ENCODE measurements around the gene GOLPH3L.
"Not testable (repeated sequence)": the region's sequence is repeated elsewhere in the genome, so short reads cannot be mapped to it uniquely, and the experiment has no call there.

The GOLPH3L gene

DNA sequence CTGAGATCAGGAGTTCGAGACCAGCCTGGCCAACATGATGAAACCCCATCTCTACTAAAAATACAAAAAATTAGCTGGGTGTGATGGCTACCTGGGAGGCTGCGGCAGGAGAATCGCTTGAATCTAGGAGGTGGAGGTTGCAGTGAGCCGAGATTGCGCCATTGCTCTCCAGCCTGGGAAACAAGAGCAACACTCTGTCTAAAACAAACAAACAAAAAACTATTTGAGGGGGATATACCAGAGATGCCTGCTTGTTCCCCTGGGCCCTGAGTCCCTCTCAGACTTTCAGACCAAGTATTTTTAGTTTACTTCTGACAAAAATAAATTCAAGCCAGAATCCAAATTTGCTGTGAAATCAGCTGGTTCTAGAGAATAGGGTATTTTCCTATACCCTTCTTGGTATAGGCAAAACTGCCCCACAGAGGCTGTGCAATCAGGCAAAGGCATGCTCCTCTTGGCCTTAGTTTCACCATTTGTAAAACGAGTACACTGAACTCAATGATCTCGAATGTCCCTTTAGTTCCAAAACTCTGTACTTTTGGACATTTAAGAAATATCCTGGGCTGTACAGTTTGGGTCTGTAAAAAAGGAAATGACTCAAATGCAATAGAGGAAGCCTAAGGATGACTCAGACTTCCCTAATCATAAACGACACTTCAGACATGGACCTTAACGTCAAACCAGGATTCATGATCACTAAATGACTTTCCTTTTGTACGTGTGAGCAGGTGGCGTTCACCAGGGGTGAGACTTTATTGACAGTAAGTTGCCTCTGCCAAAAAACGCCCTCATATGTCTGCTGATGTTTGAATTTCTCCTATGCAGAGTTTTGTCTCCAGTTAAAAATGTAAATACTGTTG lies 83.7 kb downstream of the GOLPH3L start:
- DNase-seq: no peak

DNA sequence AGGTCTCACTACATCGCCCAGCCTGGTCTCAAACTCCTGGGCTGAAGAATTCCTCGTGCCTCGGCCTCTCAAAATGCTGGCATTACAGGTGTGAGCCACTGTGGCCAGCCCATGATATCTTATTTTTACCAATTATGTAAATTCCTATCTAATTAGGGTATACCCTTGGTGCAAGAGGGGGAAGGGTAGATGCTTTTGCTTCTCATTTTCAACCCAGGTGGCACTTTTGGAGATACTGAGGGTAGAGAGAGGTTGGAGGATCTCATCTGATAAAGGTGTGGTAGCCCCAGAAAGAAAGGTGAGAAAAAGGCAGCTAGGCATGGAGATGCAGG lies 85.0 kb downstream of the GOLPH3L start:
- DNase-seq: no peak

DNA sequence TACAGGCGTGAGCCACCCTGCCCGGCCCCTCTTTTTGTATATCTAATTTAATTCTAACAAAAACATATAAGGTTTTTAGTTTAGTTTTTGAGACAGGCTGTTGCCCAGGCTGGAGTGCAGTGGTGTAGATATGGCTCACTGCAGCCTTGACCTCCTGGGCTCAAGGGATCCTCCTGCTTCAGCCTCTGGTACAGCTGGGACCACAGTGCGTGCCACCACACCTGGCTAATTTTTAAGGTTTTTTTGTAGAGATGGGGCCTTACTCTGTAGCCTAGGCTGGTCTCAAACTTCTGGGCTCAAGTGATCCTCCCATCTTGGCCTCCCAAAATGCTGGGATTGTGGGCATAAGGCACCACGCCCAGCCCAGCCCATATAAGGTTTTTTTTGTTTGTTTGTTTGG lies 86.4 kb downstream of the GOLPH3L start:
- no peak for DNase-seq

DNA sequence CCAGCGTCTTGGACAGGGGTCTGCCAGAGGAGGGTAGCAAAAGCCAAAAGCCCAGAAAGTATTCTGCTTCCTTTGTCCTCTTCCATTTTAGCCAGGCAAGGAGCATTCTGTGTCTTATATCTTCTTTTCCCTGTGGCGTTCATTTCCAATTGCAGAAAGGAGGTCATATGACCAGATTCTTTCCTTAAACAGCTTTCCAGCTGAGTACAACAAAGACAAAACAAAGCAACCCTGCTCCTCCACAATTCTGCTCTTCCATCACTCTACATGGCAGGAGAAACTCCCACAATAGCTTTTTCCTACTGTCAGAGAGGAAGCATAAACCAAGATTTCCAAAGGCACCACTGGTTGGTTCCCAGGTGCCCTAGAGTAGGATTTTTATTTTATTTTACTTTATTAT lies 87.2 kb downstream of the GOLPH3L start:
- DNase-seq: no peak

DNA sequence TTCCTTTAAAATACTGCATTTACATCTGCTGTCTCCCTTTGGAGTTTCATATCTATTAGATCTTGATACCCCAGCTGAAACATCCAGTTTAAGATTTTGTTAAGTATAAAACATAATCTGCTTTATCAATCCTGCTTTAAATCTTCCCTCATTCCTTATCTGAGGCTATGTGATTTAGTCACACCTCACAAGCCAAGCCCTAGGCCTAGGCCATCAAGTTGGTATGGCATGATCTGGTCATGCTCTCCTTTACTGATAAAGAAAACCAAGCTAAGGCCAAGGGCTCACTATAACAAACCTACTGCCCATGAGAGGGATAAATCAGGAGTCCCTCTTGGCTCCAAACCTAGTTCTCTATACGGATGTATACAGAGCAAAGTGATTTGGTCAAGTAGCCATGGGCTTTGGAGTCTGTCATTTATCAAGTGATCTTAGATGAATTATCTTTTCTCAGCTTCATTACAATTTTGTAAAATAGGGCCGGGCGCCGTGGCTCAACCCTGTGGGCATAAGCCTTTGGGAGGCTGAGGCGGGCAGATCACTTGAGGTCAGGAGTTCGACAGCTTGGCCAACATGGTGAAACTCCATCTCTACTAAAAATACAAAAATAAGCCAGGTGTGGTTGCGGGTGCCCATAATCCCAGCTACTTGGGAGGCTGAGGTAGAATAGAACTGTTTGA lies 90.4 kb downstream of the GOLPH3L start:
- DNase-seq: no peak

DNA sequence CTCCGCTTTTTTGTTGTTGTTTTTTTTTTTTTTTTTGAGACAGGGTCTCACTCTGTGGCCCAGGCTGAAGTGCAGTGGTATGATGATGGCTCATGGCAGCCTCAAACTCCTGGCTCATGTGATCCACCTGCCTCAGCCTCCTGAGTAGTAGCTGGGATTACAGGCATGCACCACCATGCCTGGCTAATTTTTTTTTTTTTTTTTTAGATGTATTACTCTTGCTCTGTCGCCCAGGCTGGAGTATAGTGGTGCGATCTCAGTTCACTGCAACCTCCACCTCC lies 91.6 kb downstream of the GOLPH3L start:
- not testable (repeated sequence) for DNase-seq

DNA sequence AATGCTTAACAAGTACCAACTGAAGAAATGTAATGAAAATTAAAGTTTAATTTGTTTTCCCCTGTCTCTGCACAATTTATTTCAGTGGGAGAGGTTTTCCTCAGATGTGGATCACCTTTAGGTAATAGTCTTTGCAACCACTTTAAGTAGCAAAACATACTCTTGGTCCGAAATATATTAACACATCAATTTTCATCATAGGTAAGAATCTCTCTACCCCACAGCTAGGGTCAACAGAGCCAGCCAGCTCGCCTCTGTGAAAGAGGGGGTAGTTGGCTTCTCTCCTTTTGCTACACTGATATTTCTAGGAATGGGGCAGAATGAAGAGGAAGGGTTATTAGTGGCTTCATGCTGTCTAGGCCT lies 92.7 kb downstream of the GOLPH3L start:
- DNase-seq: no peak

DNA sequence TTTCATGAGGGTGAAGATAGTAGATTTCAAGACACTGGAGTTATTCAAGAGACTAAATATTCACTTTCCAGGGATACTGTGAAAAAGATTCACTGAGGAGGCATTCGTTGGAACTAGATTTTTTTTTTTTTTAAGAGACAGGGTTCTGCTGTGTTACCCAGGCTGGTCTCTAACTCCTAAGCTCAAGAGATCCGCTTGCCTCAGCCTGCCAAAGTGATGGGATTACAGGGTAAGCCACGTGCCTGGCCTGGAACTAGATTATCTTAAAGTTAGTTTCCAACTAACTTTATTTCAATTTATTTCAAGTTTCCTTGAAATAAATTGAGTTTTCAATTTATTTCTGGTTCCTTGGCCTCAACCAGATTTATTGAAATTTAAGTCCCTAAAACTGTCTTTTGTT lies 93.2 kb downstream of the GOLPH3L start:
- DNase-seq: no peak

DNA sequence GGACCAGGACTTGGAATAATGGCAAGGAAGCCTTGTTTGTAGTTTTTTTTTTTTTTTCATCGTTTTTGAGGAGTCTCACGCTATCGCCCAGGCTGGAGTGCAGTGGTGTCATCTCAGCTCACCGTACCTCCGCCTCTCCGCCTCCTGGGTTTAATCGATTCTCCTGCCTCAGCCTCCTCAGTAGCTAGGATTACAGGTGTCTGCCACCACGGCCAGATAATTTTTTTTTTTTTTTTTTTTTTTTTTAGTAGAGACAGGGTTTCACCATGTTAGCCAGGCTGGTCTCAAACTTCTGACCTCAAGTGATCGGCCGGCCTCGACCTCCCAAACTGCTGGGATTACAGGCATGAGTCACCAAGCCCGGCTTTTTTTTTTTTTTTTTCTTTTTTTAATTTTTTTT lies 94.6 kb downstream of the GOLPH3L start:
- not testable (repeated sequence) for DNase-seq

DNA sequence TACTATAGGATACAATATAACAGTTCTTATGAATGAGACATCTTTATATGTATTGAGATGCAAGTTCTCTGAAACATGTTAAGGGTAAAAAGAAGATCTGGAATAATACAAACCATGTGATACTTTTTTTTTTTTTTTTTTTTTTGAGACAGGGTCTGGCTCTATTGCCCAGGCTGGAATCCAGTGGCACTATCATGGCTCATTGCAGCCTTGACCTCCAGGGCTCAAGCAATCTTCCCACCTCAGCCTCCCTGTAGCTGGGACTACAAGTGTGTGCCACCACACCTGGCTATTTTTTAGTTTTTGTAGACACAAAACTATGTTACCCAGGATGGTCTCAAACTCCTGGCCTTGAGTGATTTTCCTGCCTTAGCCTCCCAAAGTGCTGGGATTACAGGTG lies 95.4 kb downstream of the GOLPH3L start:
- DNase-seq: no peak

DNA sequence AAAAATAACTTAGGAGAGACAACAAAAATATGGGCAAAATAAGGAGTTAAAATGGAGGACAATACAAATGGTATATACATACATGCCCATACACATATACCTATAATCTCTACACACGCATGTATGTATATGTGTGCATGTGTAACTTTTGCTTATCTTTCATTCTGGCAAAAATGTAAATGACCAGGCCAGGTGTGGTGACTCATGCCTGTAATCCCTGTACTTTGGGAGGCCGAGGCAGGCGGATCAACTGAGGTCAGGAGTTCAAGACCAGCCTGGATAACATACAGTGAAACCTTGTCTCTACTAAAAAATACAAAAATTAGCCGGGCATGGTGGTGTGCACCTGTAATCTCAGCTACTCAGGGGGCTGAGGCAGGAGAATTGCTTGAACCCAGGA lies 98.6 kb downstream of the GOLPH3L start:
- not testable (repeated sequence) for DNase-seq

DNA sequence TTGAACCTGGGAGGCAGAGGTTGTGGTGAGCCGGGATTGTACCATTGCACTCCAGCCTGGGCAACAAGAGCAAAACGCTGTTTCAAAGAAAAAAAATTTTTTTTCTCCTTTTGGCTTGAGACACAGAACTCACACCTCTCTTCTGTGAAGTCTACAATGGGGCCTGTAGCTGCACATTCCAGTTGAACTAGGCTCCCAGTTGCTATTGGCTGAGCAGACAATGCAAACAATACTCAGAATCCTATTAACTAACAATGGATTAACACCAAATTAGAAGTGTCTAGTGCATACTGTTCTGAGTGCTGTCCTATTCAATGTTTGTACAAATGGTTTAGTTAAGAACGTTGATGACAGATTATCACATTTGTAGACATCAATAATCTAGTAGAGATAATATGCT lies 100.0 kb downstream of the GOLPH3L start:
- DNase-seq: no peak

Measured in NCI-H526 treated with DMSO at 0.1 percent for 48 hours (cell line).